Adrenal gland (tissue), 5 donors: Measurements from ENCODE around the gene RHBDL3.
"Not testable (repeated sequence)": the region's sequence is repeated elsewhere in the genome, so short reads cannot be mapped to it uniquely, and the experiment has no call there.

Experiments
- CTCF ChIP-seq, 6 experiments: fragments of 450-650 bp in 4 of 6; fragments of 200-600 bp in 2 of 6; sonication (generic) in 1 of 6; IDR thresholded peaks; 1 replicate in 5 of 6; 2 replicates in 1 of 6; pipeline versions ENCODE4 v1.5.1 to v1.8.0; 2016 to 2021; ENCODE audit warnings: antibody characterized with exemption in 6 of 6, mild to moderate bottlenecking in 2 of 6, moderate library complexity in 1 of 6
- POLR2A ChIP-seq, 2 donors: fragments of 450-650 bp; IDR thresholded peaks; one replicate each; pipeline ENCODE4 v1.6.1; 2017; ENCODE audit warnings: antibody characterized with exemption in 2 of 2, mild to moderate bottlenecking in 2 of 2, moderate library complexity in 1 of 2
- donor health status: DM: no; HTN: no; CAD: no.

DNA sequence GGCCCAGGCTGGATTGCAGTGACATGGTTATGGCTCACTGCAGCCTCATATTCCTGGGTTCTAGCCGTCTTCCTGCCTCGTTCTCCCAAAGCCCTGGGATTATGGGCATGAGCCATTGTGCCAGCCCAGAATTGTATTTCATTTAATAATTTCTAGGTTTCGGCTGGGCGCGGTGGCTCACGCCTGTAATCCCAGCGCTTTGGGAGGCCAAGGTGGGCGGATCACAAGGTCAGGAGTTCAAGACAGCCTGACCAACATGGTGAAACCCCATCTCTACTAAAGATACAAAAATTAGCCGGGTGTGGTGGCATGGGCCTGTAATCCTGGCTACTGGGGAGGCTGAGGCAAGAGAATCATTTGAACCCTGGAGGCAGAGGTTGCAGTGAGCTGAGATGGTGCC is 87.1 kb downstream of the RHBDL3 start:
- not testable (repeated sequence) for TF ChIP-seq CTCF, POLR2A (IDR thresholded peaks at IDR 0.05)
